ENCODE results near the gene TOMM40. TPM values are rescaled to one million over a fixed set of nuclear protein-coding genes. Genes with fewer than 3 reads are reported as not detected.

The TOMM40 gene
- total and polyA plus RNA-seq, 9 of the 15 experiments (the other 6 are each of a cell fraction or from before 2014, with no cell fraction given): 0.89 to 290 (median 160) TPM

DNA sequence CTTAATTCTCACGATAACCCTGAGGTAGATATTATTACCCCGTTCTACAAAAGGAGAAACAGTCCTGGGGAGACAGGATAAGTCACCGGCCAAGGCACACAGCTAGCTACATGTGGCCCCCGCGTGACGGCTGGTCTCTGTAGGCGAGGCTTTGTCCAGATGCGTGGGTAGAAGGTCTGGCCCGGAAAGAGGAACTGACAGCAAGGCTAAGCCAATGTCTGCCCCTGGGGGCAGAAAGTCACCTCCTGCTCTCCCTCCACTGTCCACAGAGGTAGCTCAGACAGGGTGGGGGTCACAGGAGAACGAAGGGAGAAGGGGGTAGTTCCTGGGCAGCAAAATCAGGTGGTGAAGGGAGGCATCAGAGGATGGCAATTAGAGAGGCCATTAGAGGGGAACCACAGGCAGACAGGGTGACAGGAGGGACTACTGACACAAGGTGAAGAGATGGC, 52.8 kb downstream of the TOMM40 start (continued):
- TF ChIP-seq TEAD4 (IDR thresholded peaks at IDR 0.05; ENCODE audit: low read length) (peak; percentile 61), TEAD4 (CRISPR knock-in tag; IDR thresholded peaks at IDR 0.05; ENCODE audit: borderline replicate concordance) (peak; percentile 8; the same call in 1 of the 2 replicates), L3MBTL2 (IDR thresholded peaks at IDR 0.05) (peak; percentile 97), ILF3 (IDR thresholded peaks at IDR 0.05; ENCODE audit: borderline replicate concordance) (no peak), RBM22 (IDR thresholded peaks at IDR 0.05; ENCODE audit: low read depth, low read length, poor library complexity, severe bottlenecking) (no peak), TSC22D4 (tag; IDR thresholded peaks at IDR 0.05) (no peak), HDAC2 (IDR thresholded peaks at IDR 0.05) (peak; percentile 78), TARDBP (IDR thresholded peaks at IDR 0.05) (peak; percentile 61; the same call in 1 of the 2 replicates), ARID1B (IDR thresholded peaks at IDR 0.05) (peak; percentile 72), MIER1 (IDR thresholded peaks at IDR 0.05; ENCODE audit: low read depth) (no peak), CREB1 (IDR thresholded peaks at IDR 0.05) (no peak), CREB1 (CRISPR knock-in tag; IDR thresholded peaks at IDR 0.05) (no peak), HNRNPUL1 (IDR thresholded peaks at IDR 0.05; ENCODE audit: low read length) (no peak), CTCF (IDR thresholded peaks at IDR 0.05 in 2 of 3, conservative IDR thresholded peaks at IDR 0.05 in 1 of 3; ENCODE audit: insufficient read depth in 2 of 3, low read depth in 1 of 3, low read length in 3 of 3) (peak; percentile 27 to 43 (median 35); a peak in 3 of 6 replicates), ATF1 (CRISPR knock-in tag; IDR thresholded peaks at IDR 0.05) (no peak), ATF1 (tag; IDR thresholded peaks at IDR 0.05) (peak; percentile 43), RBM17 (IDR thresholded peaks at IDR 0.05; ENCODE audit: borderline replicate concordance, low read depth, low read length) (no peak), ZBTB7A (IDR thresholded peaks at IDR 0.05; ENCODE audit: borderline replicate concordance, control insufficient read depth, low read depth, low read length) (peak; percentile 61), PCBP1 (IDR thresholded peaks at IDR 0.05; ENCODE audit: low read depth, low read length, poor library complexity, severe bottlenecking) (no peak), GABPB2 (CRISPR knock-in tag; conservative IDR thresholded peaks at IDR 0.05) (no peak), TRIM28 (IDR thresholded peaks at IDR 0.05) (no peak), BRD9 (IDR thresholded peaks at IDR 0.05; ENCODE audit: low read depth, partially characterized antibody) (no peak), SAFB (IDR thresholded peaks at IDR 0.05; ENCODE audit: borderline replicate concordance, low read depth, low read length) (no peak)
- TF ChIP-seq, protein P1, sequence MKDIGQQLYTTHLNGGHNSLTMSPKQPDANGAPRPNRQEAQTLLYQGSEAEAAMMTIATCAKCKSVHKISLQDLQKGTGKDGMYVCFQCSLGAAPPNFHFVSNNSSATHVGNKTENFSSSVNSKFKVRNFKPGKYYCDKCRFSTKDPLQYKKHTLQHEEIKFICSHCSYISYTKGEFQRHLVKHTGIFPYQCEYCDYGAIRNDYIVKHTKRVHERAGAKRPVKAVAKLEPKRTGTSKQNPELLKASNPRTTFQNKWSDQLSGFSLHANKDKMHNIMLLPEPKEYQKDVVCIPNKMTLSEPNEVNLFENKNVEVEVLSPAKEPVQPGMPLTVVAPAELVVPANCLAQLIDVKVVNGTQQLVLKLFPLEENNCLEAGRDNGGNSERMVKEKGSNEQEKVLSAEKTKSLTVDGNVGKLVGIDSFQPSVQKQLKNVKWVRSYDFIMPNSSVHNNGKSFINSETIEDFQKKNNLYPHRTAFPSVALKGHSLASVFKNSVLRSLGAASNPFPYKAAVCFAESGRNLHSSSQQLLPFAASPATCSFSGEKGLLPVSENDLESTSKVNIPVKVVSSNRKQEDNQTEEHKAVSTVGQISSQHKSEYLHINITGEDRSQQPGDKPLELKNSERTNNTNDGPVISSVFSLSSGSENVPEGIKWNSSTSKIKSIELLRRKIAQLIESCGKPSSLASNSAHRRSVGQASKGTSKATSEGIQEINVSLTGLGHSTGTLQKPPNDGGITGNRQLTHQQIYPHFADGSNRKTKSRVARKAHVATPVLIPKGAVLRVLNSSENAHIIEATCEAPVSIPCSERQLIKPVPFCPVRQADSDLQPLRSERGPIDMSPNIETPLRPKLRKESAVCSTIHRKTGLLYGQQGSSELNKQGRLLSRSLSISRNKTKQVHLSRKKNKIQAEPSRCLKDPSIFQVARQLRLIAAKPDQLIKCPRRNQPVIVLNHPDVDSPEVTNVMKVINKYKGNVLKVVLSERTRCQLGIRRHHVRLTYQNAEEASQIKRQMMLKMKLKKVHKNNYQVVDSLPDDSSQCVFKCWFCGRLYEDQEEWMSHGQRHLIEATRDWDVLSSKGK (CRISPR knock-in tag; IDR thresholded peaks at IDR 0.05): no peak
- TF ChIP-seq, protein P2, sequence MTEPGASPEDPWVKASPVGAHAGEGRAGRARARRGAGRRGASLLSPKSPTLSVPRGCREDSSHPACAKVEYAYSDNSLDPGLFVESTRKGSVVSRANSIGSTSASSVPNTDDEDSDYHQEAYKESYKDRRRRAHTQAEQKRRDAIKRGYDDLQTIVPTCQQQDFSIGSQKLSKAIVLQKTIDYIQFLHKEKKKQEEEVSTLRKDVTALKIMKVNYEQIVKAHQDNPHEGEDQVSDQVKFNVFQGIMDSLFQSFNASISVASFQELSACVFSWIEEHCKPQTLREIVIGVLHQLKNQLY (CRISPR knock-in tag; conservative IDR thresholded peaks at IDR 0.05): 0 out of 4 replicates have a peak, but pooled peaks of 1 of the 2 experiments have one; percentile 61

All from K562 (cell line).